K562 (cell line): Measurements from ENCODE around the gene EPHX1. TPM values are rescaled to one million over a fixed set of nuclear protein-coding genes. Genes with fewer than 3 reads are reported as not detected.
A peak's percentile ranks its signal among the peaks of the same experiment; 100 is the strongest.

ENCODE experiments used
- ATAC-seq: fragments of 200-7000 bp; cut with Tn5 transposase; 3 replicates; pipeline ENCODE4 v1.9.1; 2020; ENCODE audit warnings: moderate library complexity
- BruUV-seq: library from RNA; stranded (reverse); fragments of 400-500 nt; replicated peaks from 2 replicates; lab custom pipeline; 2021; lab: Mats Ljungman, UMichigan
- CTCF ChIA-PET: fragments of 300-600 bp; formaldehyde crosslinking; extraction: SDS; loops from one replicate; lab custom pipeline; 2021; ENCODE audit warnings: low intra/inter-chr PET ratio; lab: Yijun Ruan, JAX
- POLR2A ChIA-PET: fragments of 300-600, 350-650 bp; sonication (Branson Sonifier 250); formaldehyde crosslinking; extraction: SDS; loops from one replicate; lab custom pipeline; 2021; ENCODE audit warnings: antibody characterized with exemption, inconsistent platforms; lab: Yijun Ruan, JAX
- DNase-seq, 4 experiments: peaks; one replicate each; pipeline versions ENCODE4 v3.0.0 to v3.0.0-alpha.2; 2011 to 2018; ENCODE audit warnings: low spot score in 3 of 4, mixed read lengths in 3 of 4; ENCODE audit errors: extremely low read depth in 1 of 4
- FAIRE-seq: peaks from 2 replicates; lab custom pipeline; 2011; peaks lifted over from hg19 to GRCh38; lab: Jason Lieb, UNC
- H2AFZ ChIP-seq: 2 replicates; pipeline ENCODE4 v1.6.0; 2011; ENCODE audit warnings: low read depth, low read length, control low read depth, inconsistent platforms
- H3K27ac ChIP-seq: fragments of 200-600 bp; 3 replicates; pipeline ENCODE4 v1.8.0; 2011; ENCODE audit warnings: low read depth, mild to moderate bottlenecking, control low read depth, inconsistent platforms, low read length, moderate library complexity, mixed read lengths; ENCODE audit errors: extremely low read depth
- H3K27me3 ChIP-seq, 2 experiments: fragments of 300-600 bp in 1 of 2; 2 replicates in 1 of 2; 3 replicates in 1 of 2; pipeline versions ENCODE4 v1.6.0 to v1.8.0; 2011; ENCODE audit warnings: inconsistent platforms in 2 of 2, low read length in 2 of 2, mild to moderate bottlenecking in 1 of 2, mixed read lengths in 1 of 2, moderate library complexity in 1 of 2; ENCODE audit not compliant: control insufficient read depth in 2 of 2, insufficient read depth in 2 of 2
- H3K36me3 ChIP-seq: fragments of 300-600 bp; 3 replicates; pipeline ENCODE4 v1.8.0; 2011; ENCODE audit warnings: mild to moderate bottlenecking, low read length, inconsistent platforms; ENCODE audit not compliant: control insufficient read depth, insufficient read depth
- H3K4me1 ChIP-seq, 2 experiments: fragments of 200-600 bp in 1 of 2; replicated peaks in 1 of 2; 2 replicates in 1 of 2; 3 replicates in 1 of 2; pipeline versions ENCODE4 v1.5.1 to v1.8.0; 2011; ENCODE audit warnings: inconsistent platforms in 2 of 2, low read length in 2 of 2, mild to moderate bottlenecking in 1 of 2, mixed read lengths in 1 of 2, moderate library complexity in 1 of 2; ENCODE audit not compliant: control insufficient read depth in 2 of 2, insufficient read depth in 2 of 2
- H3K4me2 ChIP-seq: 2 replicates; pipeline ENCODE4 v1.6.1; 2011; ENCODE audit warnings: low read length, control low read depth, inconsistent platforms, mixed read lengths; ENCODE audit not compliant: insufficient read depth
- H3K4me3 ChIP-seq: fragments of 200-600 bp; sonication (generic), shearing (Covaris generic); 2 replicates; pipeline ENCODE4 v1.5.1; 2016; ENCODE audit warnings: control low read depth, inconsistent platforms
- H3K79me2 ChIP-seq: fragments of 200-600 bp; 3 replicates; pipeline ENCODE4 v1.8.0; 2011; ENCODE audit warnings: low read length, inconsistent platforms; ENCODE audit not compliant: control insufficient read depth, insufficient read depth
- H3K9ac ChIP-seq, 2 experiments: 2 replicates each; pipeline versions ENCODE4 v1.6.0 to v1.6.1; 2011; ENCODE audit warnings: low read depth in 2 of 2, low read length in 2 of 2, control low read depth in 1 of 2, inconsistent platforms in 1 of 2, mild to moderate bottlenecking in 1 of 2, mixed read lengths in 1 of 2; ENCODE audit not compliant: insufficient read depth in 1 of 2
- H3K9me1 ChIP-seq: one replicate; pipeline ENCODE4 v1.6.0; 2011; ENCODE audit warnings: inconsistent platforms, mild to moderate bottlenecking, low read length, moderate library complexity; ENCODE audit not compliant: control insufficient read depth, insufficient read depth
- H3K9me3 ChIP-seq: replicated peaks from 2 replicates; pipeline ENCODE4 v1.5.1; 2011; ENCODE audit warnings: low read depth, low read length, inconsistent platforms; ENCODE audit not compliant: control insufficient read depth, insufficient read depth
- H4K20me1 ChIP-seq: replicated peaks from 2 replicates; pipeline ENCODE4 v1.6.1; 2011; ENCODE audit warnings: low read length, inconsistent platforms, mixed read lengths; ENCODE audit not compliant: control insufficient read depth, insufficient read depth
- BCOR ChIP-seq: fragments of 450-650 bp; IDR thresholded peaks from 2 replicates; pipeline ENCODE4 v1.6.1; 2016
- CBFA2T3 ChIP-seq: fragments of 450-650 bp; IDR thresholded peaks from 2 replicates; pipeline ENCODE4 v1.6.1; 2017
- CBX1 ChIP-seq: sonication (generic); IDR thresholded peaks from 2 replicates; pipeline ENCODE4 v1.6.1; 2016; ENCODE audit warnings: antibody characterized with exemption, low read depth, mild to moderate bottlenecking
- CEBPG ChIP-seq, 3 experiments: fragments of 200-800 bp in 1 of 3; sonication (Bioruptor generic) in 1 of 3; sonication (generic) in 1 of 3; formaldehyde crosslinking in 1 of 3; IDR thresholded peaks in 2 of 3; conservative IDR thresholded peaks in 1 of 3; 2 replicates each; pipeline versions ENCODE4 v1.6.1 to v1.8.0; 2016 to 2022; ENCODE audit warnings: missing compliant biosample characterization in 2 of 3, missing genetic modification characterization in 2 of 3, mild to moderate bottlenecking in 1 of 3, missing genetic modification reagents in 1 of 3
- FOXM1 ChIP-seq, 2 experiments: fragments of 450-650 bp in 1 of 2; sonication (generic) in 1 of 2; formaldehyde crosslinking in 1 of 2; IDR thresholded peaks; 2 replicates each; pipeline versions ENCODE4 v1.6.1 to v1.9.0; 2017 to 2022; ENCODE audit warnings: low read depth in 2 of 2, mild to moderate bottlenecking in 2 of 2, missing genetic modification reagents in 1 of 2, moderate library complexity in 1 of 2
- LCOR ChIP-seq: sonication (generic); formaldehyde crosslinking; IDR thresholded peaks from 2 replicates; pipeline ENCODE4 v1.8.0; 2022; ENCODE audit warnings: mild to moderate bottlenecking, missing genetic modification reagents
- MTA2 ChIP-seq: fragments of 450-650 bp; IDR thresholded peaks from 2 replicates; pipeline ENCODE4 v1.6.1; 2016; ENCODE audit warnings: low read depth
- PKNOX1 ChIP-seq: fragments of 450-650 bp; IDR thresholded peaks from 2 replicates; pipeline ENCODE4 v1.6.1; 2016
- PYGO2 ChIP-seq: fragments of 450-650 bp; IDR thresholded peaks from 2 replicates; pipeline ENCODE4 v1.6.1; 2016; ENCODE audit warnings: mild to moderate bottlenecking, missing genetic modification characterization, moderate library complexity, missing compliant biosample characterization
- RBM34 ChIP-seq: fragments of 200-400 bp; formaldehyde crosslinking; IDR thresholded peaks from 2 replicates; pipeline ENCODE4 v1.6.1; 2018; ENCODE audit warnings: low read length, borderline replicate concordance; ENCODE audit not compliant: insufficient read depth
- SMAD4 ChIP-seq: fragments of 250-450 bp; sonication (Bioruptor Pico); conservative IDR thresholded peaks from 2 replicates; pipeline ENCODE4 v1.8.0; 2021; ENCODE audit warnings: inconsistent platforms, mild to moderate bottlenecking, moderate library complexity
- TCF7 ChIP-seq: sonication (generic); IDR thresholded peaks from 2 replicates; pipeline ENCODE4 v1.6.1; 2016; ENCODE audit warnings: antibody characterized with exemption, borderline replicate concordance
- YY1 ChIP-seq, 3 experiments: IDR thresholded peaks; 2 replicates each; pipeline ENCODE4 v1.6.1; 2011; ENCODE audit warnings: low read length in 2 of 3, mild to moderate bottlenecking in 2 of 3, moderate library complexity in 2 of 3, borderline replicate concordance in 1 of 3, control low read depth in 1 of 3, low read depth in 1 of 3; ENCODE audit not compliant: insufficient read depth in 3 of 3, insufficient replicate concordance in 2 of 3, control insufficient read depth in 1 of 3, insufficient read length in 1 of 3; ENCODE audit errors: extremely low read depth in 1 of 3
- ZBTB5 ChIP-seq: fragments of 450-650 bp; IDR thresholded peaks from 2 replicates; pipeline ENCODE4 v1.6.1; 2017; ENCODE audit warnings: antibody characterized with exemption
- ZNF274 ChIP-seq: IDR thresholded peaks from 2 replicates; pipeline ENCODE4 v1.6.1; 2011; ENCODE audit warnings: low read depth, mild to moderate bottlenecking, low read length, moderate library complexity, borderline replicate concordance
- WGBS: fragments of 100-300 bp; shearing (Covaris generic); methylation state at CpG from one replicate; pipeline ENCODE4 v1.1.6; 2016; ENCODE audit warnings: low coverage, mixed read lengths; ENCODE audit not compliant: insufficient coverage; ENCODE audit errors: missing lambda C conversion rate; 5-methylcytosine and 5-hydroxymethylcytosine counted together
- in situ Hi-C: fragments of 300-500 bp; cut with MboI; formaldehyde crosslinking; loops from 4 replicates; pipeline ENCODE4 v1.15.0; 2018; ENCODE audit warnings: inconsistent platforms, mixed read lengths
- intact Hi-C: fragments of 100-400 bp; cut with micrococcal nuclease; formaldehyde crosslinking; loops from 2 replicates; pipeline ENCODE4 v1.14.2; 2022
- polyA plus RNA-seq, 8 experiments: library from polyadenylated mRNA; depleted of rRNA in 4 of 8; stranded (reverse) in 5 of 8; unstranded in 3 of 8; fragments of >200 nt; fragmentation: Nextera tagmentation in 2 of 8; fragmentation: Illumina TruSeq in 1 of 8; extraction: Ambion mirVana in 2 of 8; extraction: Trizol in 1 of 8; gene quantifications; 2 replicates each; pipeline versions ENCODE4 v1.2.1 to v1.2.3, GENCODE V29; 2011 to 2014; ENCODE audit warnings: inconsistent platforms in 1 of 8, missing spikeins in 1 of 8
- total RNA-seq, 7 experiments: library from RNA; depleted of rRNA in 6 of 7; stranded (reverse); fragments of >200 nt in 6 of 7; fragmentation: Illumina TruSeq in 2 of 7; extraction: Trizol in 2 of 7; gene quantifications; 2 replicates each; pipeline versions ENCODE4 v1.2.1 to v1.2.3, GENCODE V29; 2011 to 2021; ENCODE audit warnings: low replicate concordance in 1 of 7
- TF ChIP-seq, protein P1 (sequence below): fragments of 450-650 bp; conservative IDR thresholded peaks from 2 replicates; pipeline ENCODE4 v1.6.1; 2016; ENCODE audit warnings: missing genetic modification characterization, low read depth, mild to moderate bottlenecking, missing compliant biosample characterization, moderate library complexity
- TF ChIP-seq, protein P2 (sequence below): fragments of 250-450 bp; sonication (Bioruptor Pico); IDR thresholded peaks from 2 replicates; pipeline ENCODE4 v1.6.1; 2021; ENCODE audit warnings: mild to moderate bottlenecking

The EPHX1 gene
- total and polyA plus RNA-seq, 9 of the 15 experiments (the other 6 are each of a cell fraction or from before 2014, with no cell fraction given): 0.21 to 27.0 (median 6.7) TPM

DNA sequence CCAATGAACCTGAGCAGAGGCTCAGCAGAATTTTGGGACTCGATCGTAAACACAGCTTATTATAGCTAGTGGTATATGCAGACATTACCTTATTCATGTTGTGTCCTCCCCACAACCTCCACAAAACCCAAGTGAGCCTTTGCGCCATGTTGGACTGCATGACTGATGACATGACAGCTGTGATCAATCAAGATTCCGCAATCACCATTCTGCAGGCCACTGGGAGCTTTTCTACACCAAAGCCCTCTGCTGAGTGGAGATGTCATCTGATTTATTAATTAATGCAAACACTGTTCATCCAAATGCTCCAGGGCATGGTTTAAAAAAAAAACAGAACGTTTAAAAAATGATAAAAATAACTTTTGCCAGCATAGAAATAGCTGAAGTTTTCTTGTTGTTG is 40.2 kb upstream of the EPHX1 start:
- no peak overlapping the region for H3K27ac ChIP-seq
- H3K36me3 ChIP-seq: no peaks in the 10 kb centered on the region
- ChIA-PET CTCF (interaction anchor here (1.2 kb wide), 1 partner anchor 292 kb away, joined by 3 read pairs; no protein-coding TSS in a partner anchor), POLR2A (interaction anchor here (0.6 to 1.7 kb wide), 8 partner anchors 8 to 433 kb away, joined by 3 to 17 read pairs (median 4); partner anchors contain the start of gene SRP9)
- H4K20me1 ChIP-seq: no peaks in the 10 kb centered on the region
- WGBS: 31% methylated on average over 5 of the region's 5 CpGs
- in situ Hi-C loops: no loop called here
- H3K9me1 ChIP-seq: no peaks in the 10 kb centered on the region
- no peak for ATAC-seq
- BruUV-seq: no TSS peak
- H3K4me3 ChIP-seq: no peak overlapping the region
- DNase-seq: peak in 3 of 4 experiments; percentile 13 to 33 (median 32)
- no peak overlapping the region; the same call in 1 of the 2 replicates for H3K4me2 ChIP-seq
- FAIRE-seq: no peak
- peaks cover 15 to 31% of the 10 kb centered on the region in 2 experiments for H3K4me1 ChIP-seq
- H3K9me3 ChIP-seq: no peaks in the 10 kb centered on the region
- H2AFZ ChIP-seq: no peak overlapping the region
- H3K79me2 ChIP-seq: no peaks in the 10 kb centered on the region
- intact Hi-C loops: loop anchor here (5.0 kb wide), 1 partner anchor 107 kb away; no protein-coding TSS in a partner anchor
- H3K27me3 ChIP-seq: no peaks in the 10 kb centered on the region
- no peak overlapping the region for H3K9ac ChIP-seq
- no peak for TF ChIP-seq CBX1
- TF ChIP-seq PKNOX1: peak; percentile 65
- 0 out of 2 replicates have a peak, but pooled peaks have one; percentile 7 for TF ChIP-seq CBFA2T3
- TF ChIP-seq ZBTB5: no peak
- no peak for TF ChIP-seq CEBPG (CRISPR knock-in tag; IDR thresholded peaks at IDR 0.05)
- TF ChIP-seq CEBPG (tag; conservative IDR thresholded peaks at IDR 0.05 in 1 of 2, IDR thresholded peaks at IDR 0.05 in 1 of 2): peak; percentile 46 to 54; a peak in 3 of 4 replicates
- TF ChIP-seq SMAD4 (CRISPR knock-in tag): no peak
- TF ChIP-seq, protein P1, sequence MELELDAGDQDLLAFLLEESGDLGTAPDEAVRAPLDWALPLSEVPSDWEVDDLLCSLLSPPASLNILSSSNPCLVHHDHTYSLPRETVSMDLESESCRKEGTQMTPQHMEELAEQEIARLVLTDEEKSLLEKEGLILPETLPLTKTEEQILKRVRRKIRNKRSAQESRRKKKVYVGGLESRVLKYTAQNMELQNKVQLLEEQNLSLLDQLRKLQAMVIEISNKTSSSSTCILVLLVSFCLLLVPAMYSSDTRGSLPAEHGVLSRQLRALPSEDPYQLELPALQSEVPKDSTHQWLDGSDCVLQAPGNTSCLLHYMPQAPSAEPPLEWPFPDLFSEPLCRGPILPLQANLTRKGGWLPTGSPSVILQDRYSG (tag): no peak
- TF ChIP-seq, protein P2, sequence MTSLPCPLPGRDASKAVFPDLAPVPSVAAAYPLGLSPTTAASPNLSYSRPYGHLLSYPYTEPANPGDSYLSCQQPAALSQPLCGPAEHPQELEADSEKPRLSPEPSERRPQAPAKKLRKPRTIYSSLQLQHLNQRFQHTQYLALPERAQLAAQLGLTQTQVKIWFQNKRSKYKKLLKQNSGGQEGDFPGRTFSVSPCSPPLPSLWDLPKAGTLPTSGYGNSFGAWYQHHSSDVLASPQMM (CRISPR knock-in tag): no peak
- TF ChIP-seq YY1 (IDR thresholded peaks at IDR 0.05; ENCODE audit: borderline replicate concordance in 1 of 3, control insufficient read depth in 1 of 3, extremely low read depth in 1 of 3, insufficient read depth in 3 of 3, insufficient read length in 1 of 3, insufficient replicate concordance in 2 of 3, low read depth in 1 of 3, low read length in 2 of 3): peak in 1 of 3 experiments; percentile 9
- no peak for TF ChIP-seq ZNF274
- no peak for TF ChIP-seq TCF7
- no peak for TF ChIP-seq FOXM1 (IDR thresholded peaks at IDR 0.05; ENCODE audit: low read depth)
- no peak for TF ChIP-seq FOXM1 (CRISPR knock-in tag; IDR thresholded peaks at IDR 0.05; ENCODE audit: low read depth)
- no peak for TF ChIP-seq LCOR (CRISPR knock-in tag)
- TF ChIP-seq MTA2: no peak
- TF ChIP-seq PYGO2: no peak
- TF ChIP-seq RBM34: no peak
- TF ChIP-seq BCOR: no peak
